Measurements from ENCODE around the gene PELO.

PELO gene

GRCh38 chr5:52746539-52746938, 41.2 kb upstream of the PELO start:
- DNase-seq, result no peak
- no peaks in the 10 kb centered on the region for H3K36me3 Mint-ChIP-seq (ENCODE audit: low read depth)
- H3K4me1 Mint-ChIP-seq, result no peaks in the 10 kb centered on the region
- no peak overlapping the region for H3K4me3 Mint-ChIP-seq
- H3K27me3 Mint-ChIP-seq (ENCODE audit: low read depth, poor library complexity), result no peaks in the 10 kb centered on the region
- H3K27ac Mint-ChIP-seq, result no peak overlapping the region
- H3K9me3 Mint-ChIP-seq, result no peaks in the 10 kb centered on the region
- no peak for TF ChIP-seq CTCF (IDR thresholded peaks at IDR 0.05)

- H3K27me3 Mint-ChIP-seq (ENCODE audit: low read depth, poor library complexity), result no peaks in the 10 kb centered on the region
- TF ChIP-seq CTCF (IDR thresholded peaks at IDR 0.05), result no peak
- no peaks in the 10 kb centered on the region for H3K9me3 Mint-ChIP-seq
- no peak overlapping the region for H3K4me3 Mint-ChIP-seq
- H3K4me1 Mint-ChIP-seq, result no peaks in the 10 kb centered on the region
- no peak for DNase-seq
- no peak overlapping the region for H3K27ac Mint-ChIP-seq
- H3K36me3 Mint-ChIP-seq (ENCODE audit: low read depth), result no peaks in the 10 kb centered on the region
Observed at GRCh38 chr5:52748590-52748989, 39.1 kb upstream of the PELO start.

- H3K27ac Mint-ChIP-seq, result no peak overlapping the region
- no peaks in the 10 kb centered on the region for H3K36me3 Mint-ChIP-seq (ENCODE audit: low read depth)
- DNase-seq, result no peak
- no peaks in the 10 kb centered on the region for H3K9me3 Mint-ChIP-seq
- H3K27me3 Mint-ChIP-seq (ENCODE audit: low read depth, poor library complexity), result no peaks in the 10 kb centered on the region
- H3K4me3 Mint-ChIP-seq, result no peak overlapping the region
- no peak for TF ChIP-seq CTCF (IDR thresholded peaks at IDR 0.05)
- no peaks in the 10 kb centered on the region for H3K4me1 Mint-ChIP-seq
Observed at GRCh38 chr5:52749666-52750065, 38.0 kb upstream of the PELO start.

GRCh38 chr5:52751137-52751536, 36.6 kb upstream of the PELO start:
- no peak overlapping the region for H3K27ac Mint-ChIP-seq
- DNase-seq, result no peak
- H3K27me3 Mint-ChIP-seq (ENCODE audit: low read depth, poor library complexity), result no peaks in the 10 kb centered on the region
- H3K36me3 Mint-ChIP-seq (ENCODE audit: low read depth), result no peaks in the 10 kb centered on the region
- no peak for TF ChIP-seq CTCF (IDR thresholded peaks at IDR 0.05)
- H3K4me1 Mint-ChIP-seq, result no peaks in the 10 kb centered on the region
- no peaks in the 10 kb centered on the region for H3K9me3 Mint-ChIP-seq
- H3K4me3 Mint-ChIP-seq, result no peak overlapping the region

- Mint-ChIP-seq H3K27ac (no peak overlapping the region), H3K36me3 (ENCODE audit: low read depth) (no peaks in the 10 kb centered on the region), H3K4me3 (no peak overlapping the region), H3K4me1 (no peaks in the 10 kb centered on the region), H3K27me3 (ENCODE audit: low read depth, poor library complexity) (no peaks in the 10 kb centered on the region), H3K9me3 (no peaks in the 10 kb centered on the region)
- no peak for DNase-seq
- TF ChIP-seq CTCF (IDR thresholded peaks at IDR 0.05), result no peak
Observed at GRCh38 chr5:52754051-52754450, 33.7 kb upstream of the PELO start.

- Mint-ChIP-seq H3K4me3 (no peak overlapping the region), H3K27me3 (ENCODE audit: low read depth, poor library complexity) (peaks cover 4% of the 10 kb centered on the region), H3K9me3 (no peaks in the 10 kb centered on the region), H3K27ac (no peak overlapping the region), H3K36me3 (ENCODE audit: low read depth) (no peaks in the 10 kb centered on the region), H3K4me1 (no peaks in the 10 kb centered on the region)
- DNase-seq, result no peak
- no peak for TF ChIP-seq CTCF (IDR thresholded peaks at IDR 0.05)
Observed at GRCh38 chr5:52757527-52757926, 30.2 kb upstream of the PELO start.

Measured in nephron progenitor cell (in vitro differentiated cells).